NCI-H1417 (cell line): ENCODE measurements around the gene RIC8A.
"Not testable (repeated sequence)": the region's sequence is repeated elsewhere in the genome, so short reads cannot be mapped to it uniquely, and the experiment has no call there.

ENCODE experiments used
- DNase-seq, 3 experiments: peaks; one replicate each; lab custom pipeline; 2025; lab: John Stamatoyannopoulos, UW

RIC8A gene

GRCh38 chr11:218815-219593 is 11.5 kb downstream of the RIC8A start:
- DNase-seq, result no peak

- DNase-seq, result not testable (repeated sequence)
Observed at GRCh38 chr11:220641-221215, 13.2 kb downstream of the RIC8A start.

GRCh38 chr11:221539-221938 is 14.0 kb downstream of the RIC8A start:
- DNase-seq, result no peak

- DNase-seq, result no peak
Observed at GRCh38 chr11:221998-222789, 14.7 kb downstream of the RIC8A start.

- DNase-seq, result no peak
Observed at GRCh38 chr11:223026-223789, 15.7 kb downstream of the RIC8A start.

GRCh38 chr11:223884-224283 is 16.4 kb downstream of the RIC8A start:
- no peak for DNase-seq

GRCh38 chr11:224424-224823 is 16.9 kb downstream of the RIC8A start:
- DNase-seq, result no peak

- DNase-seq, result peak in 1 of 3 experiments; percentile 41
Observed at GRCh38 chr11:225734-226453, 18.4 kb downstream of the RIC8A start.

- no peak for DNase-seq
Observed at GRCh38 chr11:227824-228379, 20.4 kb downstream of the RIC8A start.

- DNase-seq, result no peak
Observed at GRCh38 chr11:230431-230830, 22.9 kb downstream of the RIC8A start.

- no peak for DNase-seq
Observed at GRCh38 chr11:232783-233565, 25.5 kb downstream of the RIC8A start.

- no peak for DNase-seq
Observed at GRCh38 chr11:235180-235579, 27.7 kb downstream of the RIC8A start.

GRCh38 chr11:235609-235996 is 28.1 kb downstream of the RIC8A start:
- DNase-seq, result no peak

GRCh38 chr11:235997-236773 is 28.7 kb downstream of the RIC8A start, which contains the start of gene SIRT3:
SIRT3 (minus strand) TSS chr11:236342; CDS start chr11:236328, 14 bp downstream.
- peak; percentile 84 to 88 (median 86) for DNase-seq

GRCh38 chr11:236774-237767 is 29.6 kb downstream of the RIC8A start, which contains the start of gene PSMD13:
PSMD13 (plus strand) TSS chr11:236976; CDS start chr11:237050, 74 bp downstream.
- peak; percentile 79 to 88 (median 87) for DNase-seq

- not testable (repeated sequence) for DNase-seq
Observed at GRCh38 chr11:238346-238745, 30.8 kb downstream of the RIC8A start.

GRCh38 chr11:240315-240714 is 32.8 kb downstream of the RIC8A start:
- DNase-seq, result no peak

- DNase-seq, result no peak
Observed at GRCh38 chr11:241634-242033, 34.1 kb downstream of the RIC8A start.
